Stimulated activated CD4-positive, alpha-beta T cell treated with anti-CD3 and anti-CD28 coated beads, TNF-alpha, amount 100 ng/mL, for 4 hours (primary cell): ENCODE results near the gene SOS1.
"Not testable (repeated sequence)": the region's sequence is repeated elsewhere in the genome, so short reads cannot be mapped to it uniquely, and the experiment has no call there.

Source experiments
- DNase-seq, 3 experiments: peaks; one replicate each; pipeline ENCODE4 v3.0.0-alpha.2; 2020; ENCODE audit warnings: low read depth in 3 of 3

The SOS1 gene

DNA sequence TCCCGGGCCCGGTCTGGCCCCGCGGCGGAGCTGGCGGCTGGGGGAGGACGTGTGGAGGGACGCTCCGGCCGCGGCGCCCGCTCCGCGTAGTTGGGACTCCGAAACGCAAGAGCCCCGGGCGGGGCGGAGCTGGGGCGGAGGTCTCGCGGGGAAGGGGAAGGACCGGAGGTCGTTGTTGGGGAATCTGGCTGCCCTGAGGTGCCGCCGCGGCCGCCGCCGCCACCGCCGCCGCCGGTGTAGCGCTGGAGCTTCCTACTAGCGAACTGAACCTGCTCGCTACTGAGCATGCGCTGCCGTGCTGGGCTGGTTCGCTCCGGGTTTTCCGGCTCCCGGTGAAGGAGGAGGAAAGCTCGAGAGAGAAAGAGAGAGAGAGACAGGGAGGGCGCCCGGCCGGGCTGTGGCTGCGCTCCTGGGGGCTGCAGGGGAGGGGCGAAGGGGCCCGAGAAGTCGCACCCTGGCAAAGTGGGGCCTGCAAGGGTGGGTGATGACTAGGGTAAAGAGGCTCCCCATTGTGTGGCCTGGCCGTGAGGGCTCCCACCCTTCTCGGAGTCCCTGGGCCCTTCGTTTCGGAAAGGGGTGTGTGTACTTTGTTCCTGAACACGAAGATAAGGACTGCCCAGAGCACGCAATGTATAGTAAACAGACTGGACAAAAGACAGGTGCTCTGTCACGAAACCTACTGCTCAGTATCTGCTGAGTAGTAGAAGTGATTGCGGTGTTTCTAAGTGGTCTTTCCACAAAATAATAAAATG, at the start of gene SOS1:
Gene SOS1, minus strand, starts transcription at position 281 of the 752 bp plus-strand sequence. CDS start 629 bp downstream, outside the sequence.
- peak; percentile 86 to 89 (median 86) for DNase-seq

DNA sequence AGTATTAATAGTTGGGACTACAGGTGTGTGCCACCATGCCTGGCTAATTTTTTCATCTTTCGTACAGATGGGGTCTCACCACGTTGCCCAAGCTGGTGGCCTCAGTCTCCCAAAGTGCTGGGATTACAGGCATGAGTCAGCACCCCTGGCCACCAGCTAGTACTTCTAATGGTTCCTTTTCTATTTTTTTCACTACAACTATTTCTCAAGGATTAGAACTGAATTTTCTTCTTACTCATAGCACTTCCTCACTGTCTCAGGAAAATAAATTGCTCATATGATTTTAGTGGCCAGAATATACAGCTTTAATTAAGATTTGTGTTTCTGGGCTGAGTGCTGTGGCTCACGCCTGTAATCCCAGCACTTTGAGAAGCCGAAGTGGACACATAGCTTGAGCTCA, 43.2 kb upstream of the SOS1 start:
- no peak for DNase-seq

DNA sequence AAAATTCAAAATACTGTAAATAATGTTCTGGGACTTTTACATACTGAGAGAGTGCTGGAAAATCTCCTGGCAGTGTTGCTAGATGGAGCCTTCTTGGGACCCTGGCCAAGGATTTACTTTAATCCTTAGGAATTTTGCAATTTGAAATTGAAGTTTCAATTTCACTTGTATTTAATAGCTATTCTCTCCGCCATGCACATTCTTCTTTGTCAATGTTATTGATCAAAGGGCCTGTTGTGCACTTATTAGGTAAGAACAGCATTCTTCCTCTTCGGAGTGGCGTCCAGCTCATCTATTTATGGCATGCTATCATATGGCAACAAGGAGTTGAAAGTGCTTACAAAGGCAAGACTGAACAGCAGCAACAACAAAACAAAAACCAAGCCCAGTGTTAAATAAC, 40.1 kb upstream of the SOS1 start:
- DNase-seq: no peak

DNA sequence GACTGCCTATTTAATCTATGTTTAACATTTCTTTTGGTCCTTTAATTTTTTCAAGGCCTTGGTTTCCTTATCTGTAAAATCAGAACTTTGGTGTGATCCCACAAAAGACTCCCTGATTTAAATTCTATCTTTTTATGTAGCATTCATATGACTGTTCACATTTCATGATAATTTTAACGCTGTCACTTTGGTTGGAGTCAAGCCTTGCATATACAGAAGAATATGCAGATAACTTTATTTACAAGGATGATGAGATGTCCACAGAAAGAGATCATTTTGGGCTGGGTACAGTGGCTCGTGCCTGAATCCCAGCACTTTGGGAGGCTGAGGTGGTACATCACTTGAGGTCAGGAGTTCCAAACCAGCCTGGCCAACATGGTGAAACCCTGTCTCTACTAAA, 38.4 kb upstream of the SOS1 start:
- DNase-seq: no peak

DNA sequence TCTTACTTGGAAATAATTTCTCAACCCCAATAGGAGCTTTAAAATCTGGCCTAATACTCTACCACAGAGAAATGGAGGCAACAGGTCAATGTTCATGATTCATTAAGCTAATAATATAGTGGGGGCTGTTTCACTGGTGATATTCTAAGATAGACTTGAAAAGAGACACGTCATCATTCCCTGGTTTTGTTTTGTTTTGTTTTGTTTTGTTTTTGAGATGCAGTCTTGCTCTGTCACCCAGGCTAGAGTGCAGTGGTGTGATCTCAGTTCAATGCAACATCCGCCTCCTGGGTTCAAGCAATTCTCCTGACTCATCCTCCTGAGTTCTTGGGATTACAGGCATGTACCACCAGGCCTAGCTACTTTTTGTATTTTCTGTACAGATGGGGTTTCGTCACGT, 37.5 kb upstream of the SOS1 start:
- no peak for DNase-seq

DNA sequence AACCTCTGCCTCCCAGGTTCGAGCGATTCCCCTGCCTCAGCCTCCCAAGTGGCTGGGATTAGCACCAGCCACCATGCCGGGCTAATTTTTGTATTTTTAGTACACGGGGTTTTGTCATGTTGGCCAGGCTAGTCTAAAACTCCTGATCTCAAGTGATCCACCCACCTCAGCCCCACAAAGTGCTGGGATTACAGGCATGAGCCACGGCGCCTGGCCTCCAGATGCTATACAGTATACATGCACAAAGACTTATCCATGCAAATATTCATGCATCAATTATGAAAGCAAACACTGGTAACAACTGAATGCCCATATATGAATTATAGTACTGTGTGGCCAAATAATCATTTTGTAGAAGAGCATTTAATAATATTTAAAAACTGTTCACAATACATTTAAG, 36.0 kb upstream of the SOS1 start:
- no peak for DNase-seq

DNA sequence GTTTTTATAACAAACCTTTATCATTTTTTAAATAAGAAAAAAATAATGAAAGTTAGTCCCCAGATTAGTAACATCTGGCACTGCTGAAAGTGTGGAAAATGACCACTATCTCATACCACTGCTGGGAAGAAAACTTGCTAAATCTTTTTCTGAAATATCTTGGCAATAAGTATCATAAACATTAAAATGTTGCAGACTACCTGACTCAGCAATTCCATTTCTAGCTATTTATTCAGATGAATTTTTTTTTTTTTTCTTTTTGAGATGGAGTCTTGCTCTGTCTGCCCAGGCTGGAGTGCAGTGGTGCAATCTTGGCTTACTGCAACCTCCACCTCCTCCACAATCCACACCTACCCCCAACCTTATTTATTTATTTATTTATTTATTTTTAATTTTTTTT, 35.3 kb upstream of the SOS1 start:
- no peak for DNase-seq

DNA sequence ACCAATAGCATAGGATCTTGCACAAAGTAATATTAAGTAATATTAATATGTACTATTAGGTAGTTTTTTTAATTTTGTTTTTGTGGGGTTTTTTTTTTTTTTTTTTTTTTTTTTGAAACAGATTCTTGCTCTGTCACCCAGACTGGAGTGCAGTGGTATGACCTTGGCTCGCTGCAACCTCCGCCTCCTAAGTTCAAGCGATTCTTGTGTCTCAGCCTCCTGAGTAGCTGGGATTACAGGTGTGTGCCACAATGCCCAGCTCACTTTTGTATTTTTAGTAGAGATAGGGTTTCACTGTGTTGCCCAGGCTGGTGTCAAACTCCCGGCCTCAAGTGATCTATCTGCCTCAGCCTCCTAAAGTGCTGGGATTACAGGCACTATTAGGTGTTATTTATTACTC, 34.7 kb upstream of the SOS1 start:
- DNase-seq: not testable (repeated sequence)

DNA sequence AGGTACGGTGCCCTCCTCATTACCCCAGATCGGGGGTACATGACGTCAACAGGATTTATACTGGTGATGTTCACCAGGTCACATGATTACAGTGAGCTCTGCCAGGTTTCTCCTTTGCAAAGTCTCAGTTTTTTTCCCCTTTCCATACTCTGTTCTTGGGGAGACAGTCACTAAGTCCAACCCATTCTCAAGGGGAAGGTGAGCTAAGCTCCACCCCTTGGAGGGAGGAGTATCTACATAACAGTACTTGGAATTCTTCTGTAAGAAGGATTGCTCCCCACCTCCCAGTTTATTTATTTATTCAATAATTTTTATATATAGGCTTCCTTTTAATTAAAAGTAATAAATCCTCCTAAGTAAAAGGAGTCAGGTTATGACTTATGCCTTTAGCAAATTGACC, 34.1 kb upstream of the SOS1 start:
- DNase-seq: no peak

DNA sequence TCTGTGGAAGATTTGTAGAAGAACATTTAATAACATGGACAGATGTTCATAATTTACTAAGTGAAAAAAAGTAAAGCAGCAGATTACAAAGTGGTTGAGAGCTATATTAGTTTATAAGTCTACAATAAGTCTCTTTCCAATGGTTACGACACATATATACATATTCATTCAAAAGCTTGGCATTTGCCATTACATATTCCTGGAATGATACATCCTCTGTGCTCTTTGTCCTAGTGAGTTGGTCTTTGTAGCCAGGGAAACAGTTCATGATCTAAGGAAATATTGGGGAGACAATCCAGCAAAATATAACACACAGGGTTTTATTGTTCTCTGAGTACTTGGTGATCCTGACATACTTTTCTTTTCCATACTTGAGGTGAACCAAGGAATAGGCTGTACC, 32.5 kb upstream of the SOS1 start:
- no peak for DNase-seq

DNA sequence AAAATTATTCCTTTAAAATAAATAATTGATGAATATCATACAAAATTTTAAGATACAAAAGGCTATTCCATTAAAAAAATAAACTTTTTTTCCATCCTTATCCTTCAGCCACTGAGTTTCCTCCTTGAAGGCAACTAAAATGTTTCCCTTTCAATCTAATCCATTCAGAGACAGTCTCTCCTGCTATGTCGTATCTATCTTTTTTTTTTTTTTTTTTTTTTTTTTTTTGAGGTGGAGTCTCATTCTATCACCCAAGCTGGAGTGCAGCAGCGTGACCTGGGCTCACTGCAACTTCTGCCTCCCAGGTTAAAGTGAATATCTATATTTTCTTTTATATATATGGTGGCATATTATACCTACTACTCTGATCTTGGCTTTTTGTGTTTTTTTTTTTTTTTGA, 31.7 kb upstream of the SOS1 start:
- no peak for DNase-seq

DNA sequence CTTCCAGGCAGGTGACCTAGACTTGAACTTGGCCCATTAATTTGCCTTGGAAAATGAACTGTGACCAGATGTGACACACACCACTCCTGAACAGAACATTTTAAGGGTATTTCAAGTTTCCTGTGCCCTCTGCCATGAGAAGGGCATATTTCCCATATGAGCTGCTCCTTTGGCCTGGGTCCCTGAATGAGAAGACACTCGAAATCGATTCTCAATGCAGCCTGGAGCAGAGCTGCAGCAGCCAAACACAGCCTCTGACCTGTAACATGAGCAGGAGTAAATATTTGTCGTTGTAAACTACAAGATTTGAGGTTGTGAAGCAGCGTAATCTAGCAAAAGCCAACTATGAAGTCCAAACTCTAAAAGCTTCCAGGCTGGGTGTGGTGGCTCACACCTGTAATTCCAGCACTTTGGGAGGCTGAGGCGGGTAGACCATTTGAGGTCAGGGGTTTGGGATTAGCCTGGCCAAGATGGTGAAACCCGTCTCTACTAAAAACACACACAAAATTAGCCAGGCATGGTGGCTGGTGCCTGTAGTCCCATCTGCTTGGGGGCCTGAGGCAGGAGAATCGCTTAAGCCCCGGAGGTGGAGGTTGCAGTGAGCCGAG, 30.1 kb upstream of the SOS1 start:
- no peak for DNase-seq

DNA sequence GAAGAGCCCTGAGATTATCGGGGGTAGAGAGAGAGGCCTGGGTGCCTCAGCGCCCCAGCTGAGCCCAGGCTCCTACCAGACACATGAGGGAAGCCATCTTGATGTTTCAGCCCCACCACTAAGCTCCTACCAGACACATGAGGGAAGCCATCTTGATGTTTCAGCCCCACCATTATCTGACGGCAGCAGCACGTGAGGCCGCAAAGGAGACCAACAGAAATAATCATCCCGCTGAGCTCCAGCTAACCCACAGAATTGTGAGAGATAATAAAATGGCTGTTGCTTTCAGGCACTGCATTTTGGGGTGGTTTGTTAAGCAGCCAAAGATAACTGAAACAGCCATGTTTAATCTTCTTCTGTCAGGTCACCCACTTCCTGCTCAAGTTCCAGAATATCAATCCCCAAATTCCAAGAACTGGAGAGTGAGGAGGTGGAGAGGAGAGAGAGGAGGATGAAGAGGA, 29.3 kb upstream of the SOS1 start:
- no peak for DNase-seq

DNA sequence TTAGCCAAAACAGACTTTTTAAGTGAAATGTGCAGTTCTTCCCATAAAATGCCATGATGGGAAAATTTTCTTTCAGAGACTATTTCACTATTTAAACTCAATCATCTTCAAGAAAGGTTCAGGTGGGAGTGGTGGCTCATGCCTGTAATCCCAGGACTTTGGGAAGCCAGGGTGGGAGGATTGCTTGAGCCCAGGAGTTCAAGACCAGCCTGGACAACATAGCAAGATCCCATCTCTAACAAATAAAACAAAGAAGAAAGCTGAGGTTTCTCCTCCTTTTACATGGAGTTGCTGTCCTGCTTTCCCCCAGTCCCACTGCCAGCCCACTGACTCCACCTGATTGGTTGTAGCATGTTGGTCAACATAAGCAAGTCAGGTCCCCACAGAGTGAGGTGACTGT, 25.8 kb upstream of the SOS1 start:
- DNase-seq: no peak

DNA sequence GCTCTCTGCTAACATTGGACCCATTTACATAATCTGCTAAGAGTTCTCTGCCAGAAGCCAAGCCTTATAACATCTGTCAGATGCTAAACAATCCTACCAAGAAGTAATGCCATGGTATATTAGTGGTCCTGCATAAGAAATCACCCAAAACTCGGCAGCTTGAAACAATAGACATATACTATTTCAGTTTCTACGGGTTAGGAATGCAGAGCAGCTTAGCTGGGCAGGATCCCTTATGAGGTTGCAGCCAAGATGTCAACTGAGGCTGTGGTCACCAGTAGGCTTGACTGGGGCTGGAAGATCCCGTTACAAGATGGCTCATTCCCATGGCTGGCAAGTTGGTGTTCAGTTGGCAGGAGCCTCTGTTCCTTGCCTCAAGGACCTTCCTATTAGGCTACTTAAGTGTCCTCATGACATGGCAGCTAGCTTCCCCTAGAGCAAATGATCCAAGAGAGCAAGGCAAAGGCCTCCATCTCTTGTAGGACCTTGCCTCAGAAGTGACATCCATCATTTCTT, 25.1 kb upstream of the SOS1 start:
- DNase-seq: no peak

DNA sequence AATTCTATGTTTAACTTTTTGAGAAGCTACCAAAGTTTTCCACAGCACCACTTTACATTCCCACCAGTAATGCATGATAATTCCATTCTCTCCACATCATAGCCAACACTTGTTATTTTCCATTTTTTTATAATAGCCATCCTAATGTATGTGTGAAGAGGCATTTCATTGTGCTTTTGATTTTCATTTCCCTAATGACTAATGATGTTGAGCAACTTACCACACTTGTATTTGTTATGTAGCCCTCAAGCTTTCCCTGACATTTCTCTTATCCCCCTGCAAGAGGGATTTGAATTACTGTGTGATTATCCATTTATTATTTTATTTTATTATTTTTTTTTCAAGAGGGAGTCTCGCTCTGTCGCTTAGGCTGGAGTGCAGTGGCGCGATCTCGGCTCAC, 23.6 kb upstream of the SOS1 start:
- DNase-seq: no peak

DNA sequence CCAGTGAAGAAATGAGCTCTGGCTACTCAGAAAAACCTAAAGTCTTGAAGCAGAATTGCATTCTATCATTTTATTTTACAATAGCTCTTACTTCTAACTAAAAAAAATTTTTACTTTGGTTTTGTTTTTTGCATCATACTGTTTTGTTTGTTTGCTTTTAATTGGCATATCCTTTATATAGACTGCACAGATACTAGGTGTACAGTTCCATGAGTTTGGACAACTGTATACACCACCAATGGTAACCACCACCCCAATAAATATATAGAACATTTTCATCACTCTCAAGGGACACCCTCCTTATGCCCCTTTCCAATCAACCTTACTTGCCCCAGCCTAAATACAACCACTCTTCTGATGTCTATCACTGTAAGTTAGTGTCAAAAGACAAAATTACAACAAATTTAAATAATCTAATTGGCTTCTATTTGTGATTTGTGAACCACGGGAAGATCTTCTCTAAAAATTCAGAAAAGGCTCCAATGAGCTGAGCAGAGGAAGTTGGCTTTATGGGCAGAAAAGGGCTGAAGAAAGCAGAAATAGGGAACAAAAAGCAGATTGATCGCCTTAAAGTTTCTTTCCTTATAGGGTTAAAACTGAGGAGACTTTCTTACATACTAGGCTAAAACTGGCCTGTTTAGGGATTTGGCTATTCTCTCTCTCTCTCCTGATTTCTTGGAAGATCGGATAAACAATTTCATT, 22.2 kb upstream of the SOS1 start:
- no peak for DNase-seq

DNA sequence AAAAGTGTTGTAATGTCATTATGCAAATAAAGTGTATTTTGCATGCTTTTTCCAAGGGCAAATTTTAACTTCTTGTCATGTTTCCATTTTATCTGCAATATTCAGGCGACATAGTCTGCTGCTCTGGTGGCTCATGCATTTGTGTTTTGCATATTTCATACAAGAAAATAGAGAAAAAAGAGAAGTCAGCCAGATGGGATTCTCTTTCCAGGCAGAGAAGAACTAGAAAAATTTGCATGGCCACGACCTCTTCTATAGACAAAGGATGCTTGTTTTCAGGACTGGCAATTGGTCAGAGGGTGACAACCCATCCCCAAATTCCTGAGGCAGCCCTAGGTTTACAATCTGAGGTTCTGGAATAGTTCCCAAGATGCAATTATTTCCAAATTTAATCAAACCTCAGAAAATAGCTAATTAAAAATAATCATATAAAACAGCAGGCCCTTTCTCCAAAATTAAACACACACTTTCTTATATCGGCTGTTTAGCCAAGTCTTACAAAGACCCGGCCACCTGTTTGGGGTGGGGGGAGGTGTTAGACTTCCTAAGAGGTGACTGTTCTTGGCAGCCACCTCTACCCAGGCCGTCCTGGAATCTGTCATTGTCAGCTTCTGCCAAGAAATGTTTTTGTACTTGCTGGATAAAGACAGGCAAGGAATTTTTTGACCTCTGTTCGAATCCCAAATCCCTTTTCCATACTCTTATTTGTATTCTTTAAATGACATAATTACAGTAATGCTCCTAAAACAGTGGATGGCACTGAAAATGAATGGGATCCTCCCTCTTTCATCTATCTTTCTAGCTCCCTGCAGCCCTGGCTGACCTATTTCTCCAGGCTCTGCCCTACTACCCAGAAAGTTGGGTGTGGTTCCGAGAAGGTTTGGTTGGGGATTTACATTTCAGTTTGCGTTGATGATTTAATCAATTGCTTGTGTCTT, 20.8 kb upstream of the SOS1 start:
- DNase-seq: no peak

DNA sequence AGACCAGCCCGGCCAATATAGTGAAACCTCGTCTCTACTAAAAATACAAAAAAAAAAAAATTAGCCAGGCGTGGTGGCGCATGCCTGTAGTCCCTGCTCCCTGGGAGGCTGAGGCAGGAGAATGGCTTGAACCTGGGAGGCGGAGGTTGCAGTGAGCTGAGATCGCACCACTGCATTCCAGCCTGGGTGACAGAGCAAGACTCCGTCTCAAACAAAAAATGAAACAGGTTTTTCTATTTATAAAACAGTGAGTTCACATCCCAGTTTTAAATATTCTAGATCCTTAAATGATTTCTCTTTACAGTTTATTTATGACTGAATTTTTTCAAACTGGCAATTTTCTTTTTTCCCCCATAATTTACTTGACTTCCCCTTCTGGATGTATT, 20.1 kb upstream of the SOS1 start:
- not testable (repeated sequence) for DNase-seq

DNA sequence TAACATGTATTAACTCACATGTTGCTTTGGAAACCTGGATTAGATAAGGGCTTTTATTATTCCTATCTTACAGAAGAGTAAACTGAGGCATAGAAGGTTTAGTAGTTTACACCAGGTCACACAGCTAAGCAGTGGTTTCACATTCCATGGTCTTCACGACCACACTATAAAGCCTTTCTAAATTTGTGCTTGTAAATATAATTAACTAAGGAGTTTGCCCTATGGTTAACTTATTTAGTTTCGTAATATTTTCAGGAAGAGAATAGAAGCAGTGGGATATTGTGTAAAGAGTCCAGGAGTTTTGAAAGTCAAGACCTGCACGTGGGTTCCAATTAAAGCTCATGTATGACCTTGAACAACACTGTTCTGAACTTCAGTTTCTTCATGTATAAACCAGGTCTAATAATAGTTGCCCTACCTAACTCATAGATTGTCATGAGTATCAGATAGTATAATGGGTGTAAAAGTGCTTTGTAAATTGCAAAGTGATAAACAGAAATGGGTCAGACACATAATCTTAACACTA, 19.5 kb upstream of the SOS1 start:
- no peak for DNase-seq

DNA sequence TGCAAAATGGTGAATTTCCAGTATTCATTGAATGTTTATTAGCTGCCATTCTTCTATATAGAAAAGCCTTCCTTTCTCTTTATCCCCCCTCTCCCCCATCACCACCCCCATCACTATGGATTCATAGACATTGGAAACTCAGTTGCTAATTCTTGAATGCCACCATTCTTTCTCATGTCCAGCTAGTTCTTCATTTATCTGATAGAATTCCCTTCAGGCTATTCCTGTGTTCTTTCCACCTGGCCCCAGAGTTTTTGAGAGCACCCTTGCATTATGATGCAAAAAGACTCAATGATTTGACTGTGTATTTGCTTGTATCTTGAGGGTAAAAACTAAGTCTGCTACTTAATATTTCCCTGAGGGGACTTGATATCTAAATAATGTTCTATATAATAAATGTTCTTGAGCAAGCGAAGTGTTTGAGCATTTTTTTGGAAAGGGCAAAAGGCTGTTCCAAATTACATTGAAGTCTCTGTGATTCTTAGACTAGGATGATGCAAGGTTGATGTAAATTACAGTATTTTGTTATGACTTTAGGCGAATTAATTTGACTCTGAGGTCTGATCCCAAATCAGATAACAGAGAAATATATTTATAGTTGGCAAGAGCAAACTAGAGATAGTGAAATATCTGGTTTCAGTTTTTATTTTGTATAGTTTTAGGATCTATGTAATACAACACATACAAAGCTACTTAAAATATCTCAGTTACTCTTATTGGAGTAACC, 18.8 kb upstream of the SOS1 start:
- no peak for DNase-seq
